Left ventricle myocardium superior (tissue), 1 donor: ENCODE measurements around the gene OR11H6. TPM values are rescaled to one million over a fixed set of nuclear protein-coding genes. Genes with fewer than 3 reads are reported as not detected.
"Not testable (repeated sequence)": the region's sequence is repeated elsewhere in the genome, so short reads cannot be mapped to it uniquely, and the experiment has no call there.

ENCODE experiments used
- ATAC-seq: fragments of 200-7000 bp; cut with Tn5 transposase; one replicate; pipeline ENCODE4 v1.9.1; 2020; ENCODE audit warnings: mild to moderate bottlenecking, moderate library complexity
- DNase-seq: peaks from one replicate; pipeline ENCODE4 v3.0.0-alpha.2; 2020
- intact Hi-C: fragments of 100-400 bp; cut with micrococcal nuclease; formaldehyde crosslinking; loops from one replicate; pipeline ENCODE4 v1.11.0; 2022
- total RNA-seq: library from RNA; stranded (reverse); fragmentation: NEBNext Ultra II Directional; extraction: Animal tissue kit (Norgen Biotek cat#: 25700); gene quantifications from one replicate; pipeline ENCODE4 v1.2.1, GENCODE V29; 2021
- donor health status: DM: no; HTN: yes; CAD: no; lungs with severe emphysema.

Gene OR11H6
- total RNA-seq, 1 donor from 2014 or later, result not detected

DNA sequence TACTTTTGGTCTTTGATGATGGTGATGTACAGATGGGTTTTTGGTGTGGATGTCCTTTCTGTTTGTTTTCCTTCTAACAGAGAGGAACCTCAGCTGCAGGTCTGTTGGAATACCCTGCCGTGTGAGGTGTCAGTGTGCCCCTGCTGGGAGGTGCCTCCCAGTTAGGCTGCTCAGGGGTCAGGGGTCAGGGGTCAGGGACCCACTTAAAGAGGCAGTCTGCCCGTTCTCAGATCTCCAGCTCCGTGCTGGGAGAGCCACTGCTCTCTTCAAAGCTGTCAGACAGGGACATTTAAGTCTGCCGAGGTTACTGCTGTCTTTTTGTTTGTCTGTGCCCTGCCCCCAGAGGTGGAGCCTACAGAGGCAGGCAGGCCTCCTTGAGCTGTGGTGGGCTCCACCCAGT lies 11.9 kb downstream of the OR11H6 start:
- intact Hi-C loops, DNase-seq, ATAC-seq: not testable (repeated sequence)

DNA sequence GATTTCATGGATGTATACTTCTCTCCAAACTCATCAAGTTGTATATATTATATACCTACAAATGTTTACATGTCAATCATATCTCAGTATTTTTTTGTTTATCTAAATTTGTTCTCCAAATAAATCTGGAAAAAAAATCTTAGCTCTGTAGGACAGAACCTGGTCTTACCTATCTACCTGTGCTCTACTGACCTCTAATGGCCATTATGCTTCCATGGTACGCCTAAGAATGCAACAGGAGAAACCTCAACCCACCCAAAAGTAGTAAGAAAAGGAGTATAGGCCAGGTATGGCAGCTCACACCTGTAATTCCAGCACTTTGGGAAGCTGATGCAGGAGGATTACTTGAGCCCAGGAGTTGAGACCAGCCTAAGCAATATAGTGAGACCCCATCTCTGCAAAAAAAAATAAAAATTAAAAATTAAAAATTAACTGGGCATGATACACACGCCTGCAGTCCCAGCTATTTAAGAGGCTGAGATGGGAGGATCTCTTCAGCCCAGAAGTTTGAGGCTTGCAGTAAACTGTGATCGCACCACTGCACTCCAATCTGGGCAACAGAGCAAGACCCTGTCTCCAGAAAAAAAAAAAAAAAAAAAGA lies 24.2 kb downstream of the OR11H6 start:
- DNase-seq (no peak), ATAC-seq (no peak)
- intact Hi-C loops, result no loop called here

DNA sequence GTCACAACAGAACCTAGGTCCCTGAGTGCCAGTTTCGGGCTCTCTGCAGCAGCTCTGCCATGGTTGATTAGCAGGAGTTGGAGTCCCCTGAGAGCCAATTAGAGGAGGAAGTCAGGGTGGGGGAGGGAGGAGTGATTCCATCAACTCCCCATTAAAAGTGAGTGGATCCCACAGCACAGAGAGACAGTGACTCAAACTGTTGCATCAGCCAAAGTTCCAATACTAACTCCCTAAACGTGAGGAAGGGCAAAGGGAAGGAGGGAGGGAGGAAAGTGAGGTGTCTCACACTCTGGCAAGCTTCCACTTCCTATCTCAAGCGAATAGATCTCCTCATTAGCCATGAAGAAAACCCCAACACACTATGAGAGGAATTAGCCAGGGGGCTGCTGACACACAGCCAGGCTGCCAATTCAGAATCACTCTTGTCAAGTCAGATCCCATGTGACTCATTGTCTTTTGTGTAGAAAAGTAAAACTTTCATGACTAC lies 39.2 kb downstream of the OR11H6 start:
- no peak for DNase-seq
- intact Hi-C loops, result no loop called here
- ATAC-seq, result no peak

DNA sequence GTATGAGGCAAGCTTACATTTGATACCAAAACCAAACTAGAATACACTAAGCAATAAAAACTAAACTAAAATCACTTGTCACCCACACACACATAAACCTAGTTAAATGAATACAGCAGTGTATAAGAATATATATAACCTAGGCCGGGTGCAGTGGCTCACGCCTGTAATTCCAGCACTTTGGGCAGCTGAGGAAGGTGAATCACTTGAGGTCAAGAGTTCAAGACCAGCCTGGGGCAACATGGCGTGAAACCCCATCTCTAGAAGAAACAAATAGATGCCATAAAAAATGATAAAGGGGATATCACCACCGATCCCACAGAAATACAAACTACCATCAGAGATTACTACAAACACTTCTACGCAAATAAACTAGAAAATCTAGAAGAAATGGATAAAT lies 40.9 kb downstream of the OR11H6 start:
- ATAC-seq, intact Hi-C loops, DNase-seq: not testable (repeated sequence)

DNA sequence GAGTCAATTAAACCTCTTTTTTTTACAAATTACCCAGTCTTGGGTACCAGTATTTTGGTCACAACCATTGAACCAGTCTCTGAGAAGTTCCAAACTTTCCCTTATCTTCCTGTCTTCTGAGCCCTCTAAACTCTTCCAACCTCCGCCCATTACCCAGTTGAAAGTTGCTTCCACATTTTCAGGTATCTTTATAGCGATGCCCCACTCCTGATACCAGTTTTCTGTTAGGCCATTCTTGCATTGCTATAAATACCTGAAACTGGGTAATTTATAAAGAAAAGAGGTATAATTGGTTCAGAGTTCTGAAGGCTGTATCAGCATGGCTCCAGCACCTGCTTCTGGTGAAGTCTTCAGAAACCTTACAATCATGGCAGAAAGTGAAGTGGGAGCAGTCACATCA lies 50.6 kb downstream of the OR11H6 start:
- no peak for ATAC-seq
- intact Hi-C loops, result no loop called here

More for the DNA sequence above, 50.6 kb downstream of the OR11H6 start:
- DNase-seq, result no peak

Other genes with a start within 250 kb of the OR11H6 start
- gene OR4K15, start 248.1 kb upstream of the OR11H6 start, total RNA-seq, result not detected
- not detected for gene OR4Q2, start 221.5 kb upstream of the OR11H6 start, total RNA-seq
- gene OR4K14, start 204.4 kb upstream of the OR11H6 start, total RNA-seq, result not detected
- gene OR4K13, start 187.7 kb upstream of the OR11H6 start, total RNA-seq, result not detected
- gene OR4L1, start 163.7 kb upstream of the OR11H6 start, total RNA-seq, result not detected
- not detected for gene OR4K17, start 113.0 kb upstream of the OR11H6 start, total RNA-seq
- gene OR4N5, start 84.9 kb upstream of the OR11H6 start, total RNA-seq, result not detected
- gene OR11G2, start 32.8 kb upstream of the OR11H6 start, total RNA-seq, result not detected
- gene OR11H7, start 5.3 kb downstream of the OR11H6 start, total RNA-seq, result not detected
- gene OR11H4, start 15.6 kb downstream of the OR11H6 start, total RNA-seq, result not detected
- gene TTC5, start 82.2 kb downstream of the OR11H6 start, total RNA-seq, result 11.8 TPM
- gene CCNB1IP1, start 109.6 kb downstream of the OR11H6 start, total RNA-seq, result 43.9 TPM
- gene PARP2, start 119.9 kb downstream of the OR11H6 start, total RNA-seq, result 17.5 TPM
- gene TEP1, start 189.8 kb downstream of the OR11H6 start, total RNA-seq, result 10.5 TPM
- gene KLHL33, start 212.5 kb downstream of the OR11H6 start, total RNA-seq, result 0.77 TPM
- gene OSGEP, start 231.1 kb downstream of the OR11H6 start, total RNA-seq, result 15.3 TPM
- 68.2 TPM for gene APEX1, start 231.5 kb downstream of the OR11H6 start, total RNA-seq
- gene PIP4P1, start 237.7 kb downstream of the OR11H6 start, total RNA-seq, result 17.7 TPM
- 6.5 TPM for gene PNP, start 245.7 kb downstream of the OR11H6 start, total RNA-seq